H54 (cell line): ENCODE results near the gene USH1G.

Experiments
- DNase-seq: peaks from one replicate; pipeline ENCODE4 v3.0.0; 2011; ENCODE audit warnings: low spot score, mixed read lengths; ENCODE audit not compliant: insufficient read length
- FAIRE-seq: peaks from 3 replicates; lab custom pipeline; 2011; peaks lifted over from hg19 to GRCh38; lab: Jason Lieb, UNC
- POLR2A ChIP-seq: IDR thresholded peaks from 2 replicates; pipeline ENCODE4 v1.6.1; 2011; ENCODE audit warnings: low read depth, mild to moderate bottlenecking, low read length

Gene USH1G

DNA sequence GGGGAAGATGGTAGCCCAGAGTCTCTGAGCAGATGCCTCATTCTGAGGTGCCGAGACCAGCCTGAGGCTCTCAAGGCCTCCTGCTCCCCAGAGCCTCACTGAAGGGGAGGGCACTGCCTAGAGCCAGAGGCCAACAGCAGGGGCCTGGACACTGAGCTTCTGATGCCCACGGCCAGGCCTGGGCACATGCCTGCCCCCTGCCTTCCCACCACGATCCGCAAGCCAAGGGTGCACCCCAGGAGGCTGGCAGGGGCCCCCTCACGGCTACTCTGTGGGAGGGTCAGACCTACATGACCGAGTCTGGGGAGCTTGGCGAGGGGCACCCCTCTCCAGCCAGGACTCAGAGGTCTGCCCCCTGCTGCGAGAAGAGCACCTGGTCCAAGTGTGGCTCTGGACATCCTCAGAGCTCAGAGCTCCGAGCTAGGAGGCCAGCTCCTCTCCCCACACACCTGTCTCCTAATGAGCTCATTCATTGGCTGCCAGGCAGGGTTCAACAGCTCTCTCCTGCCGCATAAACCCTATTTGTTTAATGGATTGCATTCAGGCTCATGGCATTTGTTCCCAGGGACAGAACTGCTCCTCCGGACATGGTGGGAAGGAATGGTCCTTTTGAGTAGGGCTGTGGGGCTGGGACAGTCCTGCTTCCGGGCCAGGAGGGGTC, 26.5 kb upstream of the USH1G start:
- TF ChIP-seq POLR2A, result no peak
- no peak for DNase-seq
- FAIRE-seq, result no peak

DNA sequence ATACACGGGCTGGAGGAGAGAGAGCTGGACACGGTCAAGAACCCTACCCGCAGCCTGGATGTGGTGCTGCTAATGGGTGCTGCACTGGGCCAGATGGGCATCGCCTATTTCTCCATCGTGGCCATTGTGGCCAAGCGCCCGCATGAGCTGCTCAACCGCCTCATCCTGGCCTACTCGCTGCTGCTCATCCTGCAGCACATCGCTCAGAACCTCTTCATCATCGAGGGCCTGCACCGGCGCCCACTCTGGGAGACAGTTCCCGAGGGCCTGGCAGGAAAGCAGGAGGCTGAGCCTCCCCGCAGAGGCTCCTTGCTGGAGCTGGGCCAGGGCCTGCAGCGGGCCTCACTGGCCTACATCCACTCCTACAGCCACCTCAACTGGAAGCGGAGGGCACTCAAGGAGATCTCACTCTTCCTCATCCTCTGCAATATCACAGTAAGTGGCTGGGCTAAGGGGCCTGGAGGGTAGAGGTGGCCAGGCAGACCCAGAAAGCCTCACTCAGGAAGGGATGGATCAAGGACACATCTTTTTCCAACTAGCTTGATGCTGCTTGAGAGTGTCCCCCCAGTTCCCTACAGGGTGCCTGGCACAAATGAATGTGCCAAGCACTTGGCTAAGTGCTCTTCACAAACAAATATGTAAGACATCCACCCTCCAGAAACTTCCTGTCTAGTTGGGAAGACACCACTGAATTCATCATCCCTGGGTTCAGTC, 24.1 kb upstream of the USH1G start:
- TF ChIP-seq POLR2A, result no peak
- DNase-seq (no peak), FAIRE-seq (no peak)

DNA sequence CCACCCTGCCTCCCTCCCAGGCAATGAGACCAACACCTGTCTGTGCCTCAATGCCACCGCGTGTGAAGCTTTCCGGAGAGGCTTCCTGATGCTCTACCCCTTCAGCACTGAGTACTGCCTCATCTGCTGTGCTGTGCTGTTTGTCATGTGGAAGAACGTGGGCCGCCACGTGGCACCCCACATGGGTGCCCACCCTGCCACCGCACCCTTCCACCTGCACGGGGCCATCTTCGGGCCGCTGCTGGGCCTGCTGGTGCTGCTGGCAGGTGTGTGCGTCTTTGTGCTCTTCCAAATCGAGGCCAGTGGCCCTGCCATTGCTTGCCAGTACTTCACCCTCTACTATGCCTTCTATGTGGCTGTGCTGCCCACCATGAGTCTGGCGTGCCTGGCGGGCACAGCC, 23.6 kb upstream of the USH1G start:
- FAIRE-seq (no peak), DNase-seq (no peak)
- no peak for TF ChIP-seq POLR2A

DNA sequence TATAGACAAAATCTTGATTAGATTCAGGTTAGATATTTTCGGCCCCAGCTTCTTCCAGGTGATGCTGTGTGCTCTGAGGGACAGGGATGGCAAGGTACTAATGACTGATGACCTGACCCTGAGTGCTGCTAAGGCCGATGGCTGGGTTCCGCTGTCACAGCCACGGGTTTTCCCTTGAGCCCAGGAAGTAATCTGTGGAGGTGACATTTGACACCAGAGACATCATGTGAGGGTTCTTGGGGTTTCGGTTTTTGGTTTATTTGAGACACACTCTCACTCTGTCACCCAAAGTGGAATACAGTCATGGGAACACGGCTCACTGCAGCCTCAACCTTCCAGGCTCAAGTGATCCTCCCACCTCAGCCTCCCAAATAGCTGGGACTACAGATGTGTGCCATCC, 22.5 kb upstream of the USH1G start:
- no peak for DNase-seq
- FAIRE-seq, result no peak
- no peak for TF ChIP-seq POLR2A

DNA sequence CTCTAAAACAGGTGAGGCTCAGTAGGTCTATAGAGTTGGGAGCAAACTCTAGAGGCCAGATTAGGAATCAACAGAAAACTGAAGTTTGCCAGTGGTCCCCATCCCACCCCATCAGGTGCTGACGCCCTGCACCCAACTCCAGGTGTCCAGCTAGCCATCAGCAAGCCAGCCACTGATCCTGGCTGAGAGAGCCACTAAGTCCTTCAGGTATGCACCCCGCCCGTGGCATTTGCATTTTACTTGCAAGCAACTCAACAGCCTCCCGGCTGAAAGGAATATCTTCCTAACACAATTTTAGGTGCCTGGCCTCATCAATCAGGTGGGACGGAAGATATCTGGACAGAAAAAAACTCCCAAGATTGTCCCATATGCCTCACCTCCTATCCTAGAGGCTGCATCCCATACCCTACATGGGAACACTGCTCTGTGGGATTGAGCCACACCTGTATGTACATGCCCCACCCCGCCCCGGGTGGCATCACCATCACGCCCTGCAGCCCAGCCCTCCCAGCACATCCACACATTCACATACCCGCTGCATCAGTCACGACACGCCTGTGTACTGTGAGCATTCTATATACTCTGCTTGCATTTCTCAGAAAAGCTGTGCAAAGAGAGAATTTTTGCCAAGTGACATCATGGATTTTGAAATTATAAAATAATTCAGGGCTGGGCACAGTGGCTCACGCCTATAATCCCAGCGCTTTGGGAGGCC, 20.9 kb upstream of the USH1G start:
- DNase-seq (no peak), FAIRE-seq (no peak)
- TF ChIP-seq POLR2A, result no peak

DNA sequence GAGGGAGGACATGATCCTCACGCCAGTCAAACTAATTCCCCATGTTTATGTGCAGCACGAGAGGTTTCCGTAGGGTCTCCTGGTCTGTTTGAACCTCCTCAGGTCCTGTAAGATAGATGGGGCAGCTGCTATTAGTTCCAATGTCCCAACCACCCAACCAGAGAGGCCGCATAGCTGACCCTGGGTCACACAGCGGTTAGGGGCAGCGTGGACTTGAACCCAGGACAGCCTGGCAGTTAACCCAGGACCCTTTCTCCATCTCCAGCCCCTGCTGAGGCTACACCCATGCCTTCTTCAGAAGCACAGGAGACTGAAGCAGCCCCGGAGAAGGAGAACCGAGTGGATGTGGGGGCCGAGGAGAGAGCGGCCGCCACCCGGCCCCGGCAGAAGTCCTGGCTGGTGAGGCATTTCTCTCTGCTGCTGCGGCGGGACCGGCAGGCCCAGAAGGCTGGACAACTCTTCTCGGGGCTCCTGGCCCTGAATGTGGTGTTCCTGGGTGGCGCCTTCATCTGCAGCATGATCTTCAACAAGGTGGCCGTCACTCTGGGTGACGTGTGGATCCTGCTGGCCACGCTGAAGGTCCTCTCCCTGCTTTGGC, 18.2 kb upstream of the USH1G start:
- FAIRE-seq (no peak), DNase-seq (no peak)
- no peak for TF ChIP-seq POLR2A

DNA sequence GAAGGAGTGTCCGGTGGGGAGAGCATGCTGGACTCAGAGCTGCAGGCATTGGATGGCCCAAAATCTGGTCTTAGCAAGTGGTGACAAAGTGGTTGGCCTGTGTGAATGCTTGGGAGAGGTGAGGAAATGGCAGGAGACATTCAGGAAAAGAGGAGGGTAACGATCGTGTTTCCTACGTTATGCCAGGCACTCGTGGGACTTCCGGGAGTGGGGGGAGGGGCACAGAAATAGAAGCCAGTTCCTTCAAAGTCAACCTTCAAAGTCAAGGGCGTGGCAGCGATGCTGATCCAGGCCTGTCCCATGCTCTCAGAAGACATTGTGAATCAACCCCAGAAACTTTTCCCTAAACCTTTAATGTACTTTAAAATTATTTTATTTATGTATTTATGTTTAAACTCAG, 16.5 kb upstream of the USH1G start:
- TF ChIP-seq POLR2A, result no peak
- FAIRE-seq (no peak), DNase-seq (no peak)

DNA sequence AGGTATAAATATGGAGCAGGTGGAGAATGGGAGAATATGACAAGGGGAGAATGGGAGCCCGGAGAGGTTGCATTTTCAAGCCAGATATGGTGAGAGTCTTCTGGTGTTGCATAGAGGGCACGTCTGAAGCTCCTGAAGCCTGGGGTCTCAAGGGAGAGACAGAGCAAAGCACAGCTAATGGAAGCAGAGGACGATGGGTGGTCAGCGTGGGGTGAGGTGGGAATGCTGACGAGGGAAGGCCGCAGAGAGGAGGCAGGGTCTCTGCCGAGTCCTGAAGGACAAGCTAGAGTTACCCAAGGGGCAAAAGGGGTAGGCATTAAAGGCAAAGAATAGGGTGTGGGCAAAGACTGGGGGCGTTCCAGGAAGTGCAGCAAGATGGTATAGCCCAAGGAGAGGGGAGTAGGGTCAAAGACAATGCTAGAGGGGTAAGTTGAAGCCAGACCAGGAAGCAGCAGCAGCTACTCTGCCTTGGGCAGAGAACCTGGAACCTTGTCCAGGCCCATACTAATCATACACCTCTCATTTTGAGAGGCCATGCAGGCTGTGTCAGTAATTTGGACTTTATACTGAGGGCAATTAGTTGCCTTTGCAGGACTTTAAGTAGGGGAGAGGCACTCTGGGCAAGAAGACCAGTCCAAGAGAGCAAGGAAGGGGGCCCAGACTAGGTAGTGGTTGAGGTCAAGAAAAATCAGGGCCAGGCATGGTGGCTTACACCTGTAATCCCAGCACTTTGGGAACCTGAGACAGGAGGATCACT, 15.3 kb upstream of the USH1G start:
- DNase-seq (no peak), FAIRE-seq (no peak)
- no peak for TF ChIP-seq POLR2A

DNA sequence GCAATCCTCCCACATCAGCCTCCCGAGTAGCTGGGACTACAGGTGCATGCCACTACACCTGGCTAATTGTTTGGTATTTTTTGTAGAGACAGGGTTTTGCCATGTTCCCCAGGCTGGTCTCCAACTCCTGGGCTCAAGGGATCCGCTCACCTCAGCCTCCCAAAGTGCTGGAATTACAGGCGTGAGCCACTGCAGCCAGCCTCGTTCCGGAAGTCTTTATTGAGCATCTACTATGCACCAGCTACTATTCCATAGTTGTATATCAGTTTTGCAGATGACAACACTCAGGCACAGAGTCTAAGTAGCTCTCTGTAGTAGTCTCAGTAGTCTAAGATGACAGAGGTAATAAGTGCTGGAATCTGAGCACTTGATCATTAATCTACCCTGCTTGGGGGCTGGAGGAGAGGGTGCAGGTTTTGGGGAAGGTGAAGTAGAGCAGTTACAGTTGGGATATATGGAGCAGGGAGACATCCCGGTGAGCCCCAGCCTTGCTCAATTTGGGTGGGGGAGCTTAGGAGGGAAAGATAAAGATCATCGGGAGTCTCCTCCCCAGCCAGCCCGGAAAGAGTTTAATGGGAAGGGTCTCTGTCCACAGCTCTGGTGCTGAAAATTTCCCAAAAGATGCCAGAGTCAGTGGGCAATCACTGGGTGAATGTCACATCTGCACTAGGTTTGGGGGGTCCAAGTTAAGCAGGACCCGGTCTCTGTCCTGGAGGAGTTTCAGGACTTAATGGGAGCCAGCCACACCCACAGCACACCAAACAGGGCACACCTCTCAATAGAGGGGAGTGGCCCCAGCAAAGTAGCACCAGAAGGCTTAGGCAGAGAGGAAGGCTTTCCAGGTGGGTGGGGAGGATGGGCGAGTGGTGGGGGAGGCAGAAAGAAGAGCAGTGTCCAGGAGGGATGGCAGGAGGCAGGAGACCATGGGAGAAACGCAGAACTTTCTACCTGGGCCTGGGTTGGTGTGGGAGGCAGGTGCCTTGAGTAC, 14.3 kb upstream of the USH1G start:
- FAIRE-seq (no peak), DNase-seq (no peak)
- TF ChIP-seq POLR2A, result no peak

DNA sequence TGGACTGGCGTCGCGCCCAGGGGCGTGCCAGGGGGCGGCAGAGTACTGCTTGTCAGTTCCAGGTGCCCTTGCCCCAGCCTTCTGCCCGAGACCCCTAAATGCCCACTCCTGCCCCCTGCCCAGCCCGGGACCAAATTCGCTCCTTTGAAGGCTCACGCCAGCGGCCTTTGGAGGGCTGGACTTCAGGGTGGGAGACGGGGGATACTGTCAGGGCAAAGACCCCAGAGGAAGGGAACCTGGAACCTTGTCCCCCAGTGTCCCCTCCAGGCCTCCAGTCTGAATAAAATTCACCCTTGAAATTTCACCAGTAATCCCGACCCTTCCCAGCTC, 13.4 kb upstream of the USH1G start:
- DNase-seq, result no peak
- FAIRE-seq, result no peak
- TF ChIP-seq POLR2A, result no peak

DNA sequence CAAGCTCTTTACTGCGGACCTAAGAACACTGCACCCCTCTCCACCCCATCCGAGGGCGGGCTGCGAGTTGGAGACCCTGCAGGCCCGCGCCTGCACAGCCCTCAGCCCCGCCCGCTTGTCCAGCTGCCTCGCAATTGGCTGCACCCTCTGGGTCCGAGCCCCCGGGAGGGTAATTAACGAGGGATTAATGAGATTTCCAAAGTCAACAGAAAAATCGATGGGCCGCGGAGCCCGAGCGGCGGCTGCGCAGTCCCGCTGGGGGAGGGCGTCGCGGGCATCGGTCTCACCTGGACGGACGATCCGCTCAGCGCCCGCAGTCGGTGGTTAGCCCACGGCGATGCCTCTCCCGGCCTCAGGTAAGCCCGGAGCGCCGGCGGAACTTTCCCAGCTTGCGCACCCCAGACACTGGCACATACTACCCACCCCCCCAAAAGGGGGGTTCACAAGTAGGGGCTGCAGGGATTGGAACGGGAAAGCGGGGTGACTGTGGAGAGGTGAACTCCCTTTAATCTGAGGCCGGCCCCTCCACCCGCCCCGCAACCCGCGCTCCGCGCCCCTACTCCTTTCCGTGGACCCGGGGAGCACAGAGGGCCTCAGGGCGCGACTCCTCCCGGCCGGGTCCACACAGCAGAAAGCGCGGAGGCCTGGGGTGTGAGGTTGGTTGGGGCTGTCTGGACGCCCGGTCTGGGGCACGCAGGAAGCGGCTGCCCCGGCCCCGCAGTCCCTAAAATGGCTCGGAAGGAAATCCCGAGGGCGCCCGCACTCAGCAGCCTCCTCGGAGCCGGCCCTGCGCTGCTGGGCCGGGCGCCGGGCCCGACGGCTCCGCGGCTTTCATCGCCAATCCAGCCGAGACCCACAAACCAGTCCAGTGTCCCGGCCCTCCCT, 12.8 kb upstream of the USH1G start, which contains the start of gene OTOP3:
TSS of gene OTOP3 (plus strand) at position 314 of the 885 bp plus-strand sequence. CDS start at position 338, 24 bp downstream.
- FAIRE-seq (no peak), DNase-seq (no peak)
- TF ChIP-seq POLR2A, result no peak
